ENCODE results near the gene MRM2.

DNA sequence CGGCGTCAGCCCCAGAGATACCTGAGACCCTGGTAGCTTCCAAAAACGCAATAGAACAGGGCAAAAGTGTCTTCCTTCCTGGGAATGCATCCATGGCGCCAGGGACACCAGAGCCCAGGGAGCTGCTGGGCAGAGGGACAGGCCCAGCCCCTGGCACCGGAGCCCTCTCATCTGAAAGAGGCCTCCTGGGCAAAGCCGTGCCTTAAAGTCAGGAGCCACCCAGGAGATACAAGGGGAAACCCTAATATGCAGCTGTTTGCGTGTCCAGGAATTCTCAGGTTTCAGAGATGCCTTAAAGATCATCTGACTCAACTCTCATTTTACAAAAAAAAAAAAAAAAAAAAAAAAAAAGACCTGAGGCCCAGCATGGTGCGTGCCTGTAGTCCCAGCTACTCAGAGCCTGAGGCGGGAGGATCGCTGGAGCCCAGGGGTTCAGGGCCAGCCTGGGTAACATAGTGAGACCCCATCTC, 28.0 kb upstream of the MRM2 start:
- TF ChIP-seq, protein P1, sequence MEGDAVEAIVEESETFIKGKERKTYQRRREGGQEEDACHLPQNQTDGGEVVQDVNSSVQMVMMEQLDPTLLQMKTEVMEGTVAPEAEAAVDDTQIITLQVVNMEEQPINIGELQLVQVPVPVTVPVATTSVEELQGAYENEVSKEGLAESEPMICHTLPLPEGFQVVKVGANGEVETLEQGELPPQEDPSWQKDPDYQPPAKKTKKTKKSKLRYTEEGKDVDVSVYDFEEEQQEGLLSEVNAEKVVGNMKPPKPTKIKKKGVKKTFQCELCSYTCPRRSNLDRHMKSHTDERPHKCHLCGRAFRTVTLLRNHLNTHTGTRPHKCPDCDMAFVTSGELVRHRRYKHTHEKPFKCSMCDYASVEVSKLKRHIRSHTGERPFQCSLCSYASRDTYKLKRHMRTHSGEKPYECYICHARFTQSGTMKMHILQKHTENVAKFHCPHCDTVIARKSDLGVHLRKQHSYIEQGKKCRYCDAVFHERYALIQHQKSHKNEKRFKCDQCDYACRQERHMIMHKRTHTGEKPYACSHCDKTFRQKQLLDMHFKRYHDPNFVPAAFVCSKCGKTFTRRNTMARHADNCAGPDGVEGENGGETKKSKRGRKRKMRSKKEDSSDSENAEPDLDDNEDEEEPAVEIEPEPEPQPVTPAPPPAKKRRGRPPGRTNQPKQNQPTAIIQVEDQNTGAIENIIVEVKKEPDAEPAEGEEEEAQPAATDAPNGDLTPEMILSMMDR (IDR thresholded peaks at IDR 0.05) = no peak
- TF ChIP-seq, protein P2, sequence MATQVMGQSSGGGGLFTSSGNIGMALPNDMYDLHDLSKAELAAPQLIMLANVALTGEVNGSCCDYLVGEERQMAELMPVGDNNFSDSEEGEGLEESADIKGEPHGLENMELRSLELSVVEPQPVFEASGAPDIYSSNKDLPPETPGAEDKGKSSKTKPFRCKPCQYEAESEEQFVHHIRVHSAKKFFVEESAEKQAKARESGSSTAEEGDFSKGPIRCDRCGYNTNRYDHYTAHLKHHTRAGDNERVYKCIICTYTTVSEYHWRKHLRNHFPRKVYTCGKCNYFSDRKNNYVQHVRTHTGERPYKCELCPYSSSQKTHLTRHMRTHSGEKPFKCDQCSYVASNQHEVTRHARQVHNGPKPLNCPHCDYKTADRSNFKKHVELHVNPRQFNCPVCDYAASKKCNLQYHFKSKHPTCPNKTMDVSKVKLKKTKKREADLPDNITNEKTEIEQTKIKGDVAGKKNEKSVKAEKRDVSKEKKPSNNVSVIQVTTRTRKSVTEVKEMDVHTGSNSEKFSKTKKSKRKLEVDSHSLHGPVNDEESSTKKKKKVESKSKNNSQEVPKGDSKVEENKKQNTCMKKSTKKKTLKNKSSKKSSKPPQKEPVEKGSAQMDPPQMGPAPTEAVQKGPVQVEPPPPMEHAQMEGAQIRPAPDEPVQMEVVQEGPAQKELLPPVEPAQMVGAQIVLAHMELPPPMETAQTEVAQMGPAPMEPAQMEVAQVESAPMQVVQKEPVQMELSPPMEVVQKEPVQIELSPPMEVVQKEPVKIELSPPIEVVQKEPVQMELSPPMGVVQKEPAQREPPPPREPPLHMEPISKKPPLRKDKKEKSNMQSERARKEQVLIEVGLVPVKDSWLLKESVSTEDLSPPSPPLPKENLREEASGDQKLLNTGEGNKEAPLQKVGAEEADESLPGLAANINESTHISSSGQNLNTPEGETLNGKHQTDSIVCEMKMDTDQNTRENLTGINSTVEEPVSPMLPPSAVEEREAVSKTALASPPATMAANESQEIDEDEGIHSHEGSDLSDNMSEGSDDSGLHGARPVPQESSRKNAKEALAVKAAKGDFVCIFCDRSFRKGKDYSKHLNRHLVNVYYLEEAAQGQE (IDR thresholded peaks at IDR 0.05; ENCODE audit: insufficient read depth in 1 of 2, low read depth in 2 of 2, low read length in 1 of 2) = no peak
- no peak for TF ChIP-seq POLR2AphosphoS5 (IDR thresholded peaks at IDR 0.05; ENCODE audit: low read depth, low read length)
- TF ChIP-seq SIN3A (IDR thresholded peaks at IDR 0.05; ENCODE audit: borderline replicate concordance, insufficient read depth, low read depth, low read length) = no peak
- TF ChIP-seq TCF7L2 (IDR thresholded peaks at IDR 0.05; ENCODE audit: low read depth, low read length) = no peak
